Naive thymus-derived CD4-positive, alpha-beta T cell (primary cell): Measurements from ENCODE around the gene ENTPD8. TPM values are rescaled to one million over a fixed set of nuclear protein-coding genes. Genes with fewer than 3 reads are reported as not detected.

Experiments
- ATAC-seq: fragments of 150-1000 bp; cut with Tn5 transposase; 2 replicates; pipeline ENCODE4 v1.10.0; 2021; ENCODE audit warnings: mild to moderate bottlenecking, moderate library complexity
- CTCF ChIA-PET: fragments of 350-600 bp; sonication (Branson Sonifier 250); formaldehyde crosslinking; loops from one replicate; lab custom pipeline; 2021; ENCODE audit warnings: antibody characterized with exemption; lab: Charles Lee
- POLR2A ChIA-PET: fragments of 350-600 bp; sonication (Branson Sonifier 250); formaldehyde crosslinking; loops from one replicate; lab custom pipeline; 2021; ENCODE audit warnings: antibody characterized with exemption, inconsistent platforms; lab: Charles Lee
- DNase-seq, 9 donors: peaks; one replicate each; pipeline versions ENCODE4 v3.0.0 to v3.0.0-alpha.2; 2020 to 2022; ENCODE audit warnings: mixed read lengths in 1 of 9
- H3K27ac ChIP-seq: one replicate; pipeline ENCODE4 v1.7.0; 2013; ENCODE audit warnings: mild to moderate bottlenecking, low read depth, low read length, moderate library complexity
- H3K27me3 ChIP-seq, 2 donors: one replicate each; pipeline ENCODE4 v1.7.0; 2013; ENCODE audit warnings: low read length in 2 of 2, mild to moderate bottlenecking in 2 of 2, moderate library complexity in 2 of 2; ENCODE audit not compliant: control insufficient read depth in 2 of 2, insufficient read depth in 2 of 2
- H3K36me3 ChIP-seq, 3 experiments: 1 replicate in 2 of 3; 2 replicates in 1 of 3; pipeline ENCODE4 v1.7.0; 2013; ENCODE audit warnings: low read length in 3 of 3, mild to moderate bottlenecking in 3 of 3, moderate library complexity in 1 of 3; ENCODE audit not compliant: insufficient read depth in 3 of 3, control insufficient read depth in 2 of 3
- H3K4me1 ChIP-seq, 2 donors: one replicate each; pipeline ENCODE4 v1.7.0; 2013; ENCODE audit warnings: low read length in 2 of 2, mild to moderate bottlenecking in 2 of 2, moderate library complexity in 1 of 2; ENCODE audit not compliant: control insufficient read depth in 2 of 2, insufficient read depth in 2 of 2
- H3K4me3 ChIP-seq: 2 replicates; pipeline ENCODE4 v1.7.0; 2013; ENCODE audit warnings: mild to moderate bottlenecking, low read length
- H3K9me3 ChIP-seq, 3 experiments: 1 replicate in 2 of 3; 2 replicates in 1 of 3; pipeline ENCODE4 v1.7.0; 2013; ENCODE audit warnings: low read length in 3 of 3; ENCODE audit not compliant: control insufficient read depth in 2 of 3
- H3K27ac Mint-ChIP-seq, 9 donors: one replicate each; pipeline ENCODE4 v1.8.0; 2020 to 2022; ENCODE audit warnings: mixed read lengths in 9 of 9, mild to moderate bottlenecking in 8 of 9, moderate library complexity in 5 of 9, inconsistent platforms in 2 of 9
- H3K27me3 Mint-ChIP-seq, 5 donors: one replicate each; pipeline ENCODE4 v1.8.0; 2021 to 2022; ENCODE audit warnings: mixed read lengths in 5 of 5, mild to moderate bottlenecking in 1 of 5
- H3K36me3 Mint-ChIP-seq, 5 donors: one replicate each; pipeline ENCODE4 v1.8.0; 2020 to 2022; ENCODE audit warnings: mixed read lengths in 5 of 5, mild to moderate bottlenecking in 3 of 5, inconsistent platforms in 1 of 5
- H3K4me1 Mint-ChIP-seq, 7 donors: one replicate each; pipeline ENCODE4 v1.8.0; 2020 to 2022; ENCODE audit warnings: mixed read lengths in 7 of 7, mild to moderate bottlenecking in 3 of 7, inconsistent platforms in 1 of 7
- H3K4me3 Mint-ChIP-seq, 10 donors: one replicate each; pipeline ENCODE4 v1.8.0; 2020 to 2022; ENCODE audit warnings: mild to moderate bottlenecking in 10 of 10, mixed read lengths in 10 of 10, moderate library complexity in 6 of 10, inconsistent platforms in 2 of 10
- H3K9me3 Mint-ChIP-seq, 11 donors: one replicate each; pipeline ENCODE4 v1.8.0; 2020 to 2022; ENCODE audit warnings: mixed read lengths in 11 of 11, mild to moderate bottlenecking in 4 of 11, inconsistent platforms in 1 of 11, moderate library complexity in 1 of 11
- intact Hi-C, 2 donors: fragments of 100-400 bp; cut with micrococcal nuclease; formaldehyde crosslinking; loops; one replicate each; pipeline ENCODE4 v1.15.1; 2023
- polyA plus RNA-seq, 2 donors: library from polyadenylated mRNA; unstranded; fragments of 300-500 nt; fragmentation: Illumina TruSeq; gene quantifications; one replicate each; pipeline ENCODE4 v1.2.3, GENCODE V29; 2021
- total RNA-seq, 6 experiments: library from RNA in 5 of 6; stranded (reverse) in 5 of 6; gene quantifications; 1 replicate in 5 of 6; 2 replicates in 1 of 6; pipeline ENCODE4 v1.2.3 and lab custom pipeline; 2021 to 2026

The ENTPD8 gene
- total and polyA plus RNA-seq, 7 experiments from 2014 or later: not detected

DNA sequence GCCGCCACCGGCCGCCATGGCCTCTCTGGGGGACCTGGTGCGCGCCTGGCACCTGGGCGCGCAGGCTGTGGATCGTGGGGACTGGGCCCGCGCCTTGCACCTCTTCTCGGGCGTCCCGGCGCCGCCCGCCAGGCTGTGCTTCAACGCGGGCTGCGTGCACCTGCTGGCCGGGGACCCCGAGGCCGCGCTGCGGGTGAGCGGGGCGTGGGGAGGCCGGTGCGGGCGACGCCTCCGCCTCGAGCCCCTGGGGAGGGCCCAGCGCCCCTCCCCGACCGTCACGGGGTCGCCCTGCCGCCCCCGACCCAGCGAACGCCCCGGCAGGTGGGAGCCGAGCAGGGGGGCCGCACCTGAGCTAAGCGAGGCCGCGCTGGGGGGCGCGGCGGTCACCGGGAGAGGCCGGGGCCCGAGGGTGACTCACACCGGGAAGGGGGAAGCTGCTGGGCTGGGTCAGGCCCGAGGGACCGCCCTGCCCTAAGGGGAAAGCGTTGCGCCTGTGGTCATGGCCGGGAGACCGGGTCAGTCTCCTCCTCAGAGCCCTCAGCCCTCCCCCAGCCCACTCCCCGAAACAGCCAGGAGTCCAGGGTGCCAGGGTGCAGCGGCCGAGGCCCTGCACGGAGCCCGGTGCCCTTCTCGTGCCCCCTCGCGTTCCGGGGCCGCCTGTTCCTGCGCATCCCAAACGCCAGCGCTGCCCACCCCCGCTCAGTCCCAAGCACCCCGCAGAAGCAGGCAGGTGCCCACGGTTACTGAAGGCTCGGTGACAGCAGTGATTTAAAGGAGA, 17.5 kb downstream of the ENTPD8 start:
- Histone ChIP-seq H3K4me3 (peak overlapping the region; percentile 43), H3K27me3 (no peaks in the 10 kb centered on the region), H3K27ac (peak overlapping the region; percentile 60), H3K36me3 (no peaks in the 10 kb centered on the region), H3K4me1 (peaks cover 0 to 5% of the 10 kb centered on the region in 2 donors), H3K9me3 (no peaks in the 10 kb centered on the region)
- Mint-ChIP-seq H3K4me1 (peaks cover 2 to 21% (median 13%) of the 10 kb centered on the region in 7 donors), H3K36me3 (peaks cover 0 to 1% (median 0%) of the 10 kb centered on the region in 5 donors), H3K9me3 (no peaks in the 10 kb centered on the region), H3K27ac (peak overlapping the region in 4 of 9 donors; percentile 57 to 78 (median 64)), H3K27me3 (peaks cover 0 to 9% (median 0%) of the 10 kb centered on the region in 5 donors), H3K4me3 (peak overlapping the region in 9 of 10 donors; percentile 37 to 84 (median 75))
- no peak for DNase-seq
- ChIA-PET POLR2A (interaction anchor here (0.5 to 2.3 kb wide), 11 partner anchors 20 to 1603 kb away, joined by 3 to 7 read pairs (median 4); partner anchors contain the start of genes NELFB and NRARP), CTCF (interaction anchor here (0.6 to 3.3 kb wide), 4 partner anchors 19 to 121 kb away, joined by 3 to 19 read pairs (median 4); partner anchors contain the start of gene NRARP)
- intact Hi-C loops: loop anchor here (1.0 to 10.0 kb wide), 10 partner anchors 22 to 431 kb away; partner anchors contain the start of genes MRPL41 (in 2 of the 2), NSMF (in 2 of the 2), ARRDC1 (in 1 of the 2) and NRARP (in 1 of the 2)
- peak; percentile 45 for ATAC-seq

DNA sequence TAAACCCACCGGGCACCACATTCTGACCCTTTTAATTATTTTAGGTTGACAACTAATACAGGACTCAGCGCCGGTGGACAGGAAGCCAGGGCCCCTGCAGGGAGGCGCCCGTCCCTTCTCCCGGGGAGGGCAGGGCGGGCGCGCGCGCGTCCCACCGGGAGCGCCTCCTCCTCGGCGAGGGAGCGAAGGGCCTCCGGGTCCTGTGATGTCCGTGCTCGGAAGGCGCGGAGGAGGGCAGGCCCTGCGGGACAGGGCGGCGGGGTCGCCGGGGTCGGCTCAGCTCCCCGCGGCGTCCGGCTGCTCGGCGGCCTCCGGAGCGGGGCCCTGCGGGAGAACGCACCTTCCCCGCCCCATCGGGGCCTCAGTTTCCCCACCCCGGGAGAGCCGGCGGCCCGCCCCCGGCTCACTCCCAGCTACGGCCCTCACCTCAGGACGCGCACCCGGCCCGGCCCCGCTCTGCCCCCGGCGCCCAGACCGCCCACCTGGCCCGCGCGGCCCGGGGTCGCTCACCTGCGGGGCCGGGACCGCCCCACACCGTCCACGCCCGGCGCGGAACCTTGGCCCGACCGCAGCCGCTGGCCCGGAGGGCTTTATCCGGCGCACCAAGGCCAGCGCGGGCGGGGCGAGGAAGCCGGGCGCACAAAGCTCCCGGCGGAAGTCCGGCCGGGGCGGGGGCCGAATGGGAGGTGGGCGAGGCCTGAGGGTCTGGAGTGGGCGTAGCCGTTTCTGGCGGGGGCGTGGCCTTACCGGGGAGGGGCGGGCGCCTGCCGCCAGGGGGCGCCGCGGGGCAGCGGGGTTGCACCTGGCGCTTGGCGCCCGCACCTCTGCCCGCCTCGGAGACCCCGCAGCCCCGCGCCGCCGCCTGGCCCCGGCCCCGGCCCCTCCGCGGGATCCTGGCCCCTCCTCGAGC, 18.3 kb downstream of the ENTPD8 start, which contains the start of the genes EXD3 and NOXA1:
TSS of gene EXD3 (minus strand) at position 559 of the 910 bp plus-strand sequence. CDS start 27,805 bp downstream, outside the sequence.
TSS of gene NOXA1 (plus strand) at position 790 of the 910 bp plus-strand sequence. CDS start 137 bp downstream, outside the sequence.
- Histone ChIP-seq H3K9me3 (no peaks in the 10 kb centered on the region), H3K36me3 (no peaks in the 10 kb centered on the region), H3K27me3 (no peaks in the 10 kb centered on the region), H3K27ac (peak within 1 kb of the TSS; percentile 62), H3K4me3 (peak within 1 kb of the TSS; percentile 65), H3K4me1 (peaks cover 0 to 5% of the 10 kb centered on the region in 2 donors)
- POLR2A ChIA-PET: interaction anchor here (0.5 to 2.3 kb wide), 16 partner anchors 21 to 1602 kb away, joined by 3 to 7 read pairs (median 4); partner anchors contain the start of genes NELFB, NRARP, NSMF and PNPLA7
- peaks cover 0 to 9% (median 0%) of the 10 kb centered on the region in 5 donors for H3K27me3 Mint-ChIP-seq
- H3K27ac Mint-ChIP-seq: peak within 1 kb of the TSS; percentile 28 to 91 (median 66)
- H3K9me3 Mint-ChIP-seq: no peaks in the 10 kb centered on the region
- intact Hi-C loops: loop anchor here (1.0 to 10.0 kb wide), 10 partner anchors 22 to 431 kb away; partner anchors contain the start of genes MRPL41 (in 2 of the 2), NSMF (in 2 of the 2), ARRDC1 (in 1 of the 2) and NRARP (in 1 of the 2)
- ATAC-seq (peak; percentile 97), DNase-seq (peak; percentile 84 to 99 (median 91))
- H3K36me3 Mint-ChIP-seq: peaks cover 0 to 1% (median 0%) of the 10 kb centered on the region in 5 donors
- CTCF ChIA-PET: interaction anchor here (0.6 to 3.3 kb wide), 7 partner anchors 10 to 120 kb away, joined by 3 to 19 read pairs (median 4); partner anchors contain the start of gene NRARP
- peak within 1 kb of the TSS; percentile 76 to 90 (median 82) for H3K4me3 Mint-ChIP-seq
- peaks cover 2 to 21% (median 13%) of the 10 kb centered on the region in 7 donors for H3K4me1 Mint-ChIP-seq

GRCh38 chr9:137421838-137422603, 19.1 kb downstream of the ENTPD8 start:
- Histone ChIP-seq H3K9me3 (no peaks in the 10 kb centered on the region), H3K27me3 (no peaks in the 10 kb centered on the region), H3K4me1 (peaks cover 0 to 5% of the 10 kb centered on the region in 2 donors), H3K4me3 (peak overlapping the region; percentile 65), H3K27ac (peak overlapping the region; percentile 62), H3K36me3 (no peaks in the 10 kb centered on the region)
- Mint-ChIP-seq H3K27me3 (peaks cover 0 to 9% (median 0%) of the 10 kb centered on the region in 5 donors), H3K4me1 (peaks cover 2 to 21% (median 13%) of the 10 kb centered on the region in 7 donors), H3K9me3 (no peaks in the 10 kb centered on the region), H3K27ac (peak overlapping the region; percentile 12 to 91 (median 66)), H3K4me3 (peak overlapping the region; percentile 76 to 90 (median 82)), H3K36me3 (peaks cover 0 to 1% (median 0%) of the 10 kb centered on the region in 5 donors)
- peak in 1 of 9 donors; percentile 16 for DNase-seq
- intact Hi-C loops: loop anchor here (5.0 to 10.0 kb wide), 3 partner anchors 120 to 430 kb away; partner anchors contain the start of genes MRPL41 (in 1 of the 2), NRARP (in 1 of the 2), PAXX (in 1 of the 2) and PNPLA7 (in 1 of the 2)
- no peak for ATAC-seq
- ChIA-PET POLR2A (interaction anchor here (0.6 to 2.3 kb wide), 10 partner anchors 24 to 626 kb away, joined by 3 to 7 read pairs (median 4); partner anchors contain the start of genes CCDC183, NRARP, NSMF and PNPLA7), CTCF (interaction anchor here (0.6 to 1.6 kb wide), 5 partner anchors 9 to 120 kb away, joined by 3 to 8 read pairs (median 4); partner anchors contain the start of gene NRARP)

- no peak overlapping the region for H3K27ac Mint-ChIP-seq
- CTCF ChIA-PET: interaction anchor here (0.6 kb wide), 1 partner anchor 197 kb away, joined by 3 read pairs; no protein-coding TSS in a partner anchor
Measured at GRCh38 chr9:137417161-137418021, 23.8 kb downstream of the ENTPD8 start.

More at GRCh38 chr9:137417161-137418021, 23.8 kb downstream of the ENTPD8 start:
- ATAC-seq (no peak), DNase-seq (no peak)
- Mint-ChIP-seq H3K36me3 (peaks cover 0 to 6% (median 0%) of the 10 kb centered on the region in 5 donors), H3K9me3 (no peaks in the 10 kb centered on the region), H3K4me1 (peaks cover 4 to 21% (median 10%) of the 10 kb centered on the region in 7 donors), H3K4me3 (peak overlapping the region in 5 of 10 donors; percentile 2 to 86 (median 45)), H3K27me3 (no peaks in the 10 kb centered on the region)
- Histone ChIP-seq H3K36me3 (no peaks in the 10 kb centered on the region), H3K27me3 (no peaks in the 10 kb centered on the region), H3K4me3 (no peak overlapping the region), H3K27ac (peak overlapping the region; percentile 6), H3K4me1 (peaks cover 0 to 5% of the 10 kb centered on the region in 2 donors), H3K9me3 (no peaks in the 10 kb centered on the region)
- intact Hi-C loops: no loop called here
- POLR2A ChIA-PET: interaction anchor here (0.5 to 0.6 kb wide), 2 partner anchors 25 to 33 kb away, joined by 3 to 6 read pairs; no protein-coding TSS in a partner anchor
